GM18951 (cell line): ENCODE data around the gene ARHGAP18.
A peak's percentile ranks its signal among the peaks of the same experiment; 100 is the strongest.

Source experiments
- POLR2A ChIP-seq: IDR thresholded peaks from 4 replicates; pipeline ENCODE4 v1.6.1; 2011; ENCODE audit warnings: mild to moderate bottlenecking; ENCODE audit not compliant: insufficient read length, insufficient read depth; ENCODE audit errors: extremely low read depth
- in situ Hi-C: fragments of 300-500 bp; cut with MboI; formaldehyde crosslinking; loops from one replicate; pipeline ENCODE4 v1.12.0; 2022; ENCODE audit warnings: low sequenced_read_pairs, mixed read lengths, inconsistent platforms; ENCODE audit not compliant: unreplicated experiment

Gene ARHGAP18

DNA sequence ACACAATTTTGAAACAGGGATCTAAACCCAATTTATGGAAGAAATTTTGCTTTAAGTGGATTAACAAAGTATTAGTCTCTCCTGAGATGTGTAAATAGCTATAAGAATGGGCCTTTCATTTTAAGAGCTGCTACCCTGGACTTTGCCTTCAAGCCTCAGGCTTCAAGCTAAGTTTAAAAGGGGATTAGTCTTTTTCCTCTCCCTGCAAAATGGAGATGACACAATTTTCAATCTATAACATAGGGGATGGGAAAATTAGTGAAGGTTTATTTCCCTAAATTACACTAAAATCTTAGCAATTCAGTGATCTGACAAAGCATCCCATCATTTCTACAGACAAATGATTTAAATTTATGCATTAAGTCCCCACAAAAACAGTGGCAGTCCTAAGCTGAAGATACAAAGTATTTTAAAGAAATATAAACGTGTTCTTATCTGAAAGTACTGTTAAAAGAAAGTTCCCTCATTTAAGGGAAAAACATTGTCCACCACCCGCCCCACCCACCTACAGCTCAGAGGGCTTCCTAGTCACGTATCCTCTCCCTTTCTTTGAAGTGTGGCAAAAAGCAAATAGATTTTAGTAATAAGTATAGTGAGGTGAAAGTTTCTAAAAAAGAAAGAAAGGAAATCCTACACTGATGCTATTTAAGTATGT, 14.5 kb downstream of the ARHGAP18 start:
- TF ChIP-seq POLR2A, result no peak
- in situ Hi-C loops, result no loop called here

GRCh38 chr6:129694036-129694435, 15.9 kb downstream of the ARHGAP18 start:
- TF ChIP-seq POLR2A, result no peak
- in situ Hi-C loops, result no loop called here

DNA sequence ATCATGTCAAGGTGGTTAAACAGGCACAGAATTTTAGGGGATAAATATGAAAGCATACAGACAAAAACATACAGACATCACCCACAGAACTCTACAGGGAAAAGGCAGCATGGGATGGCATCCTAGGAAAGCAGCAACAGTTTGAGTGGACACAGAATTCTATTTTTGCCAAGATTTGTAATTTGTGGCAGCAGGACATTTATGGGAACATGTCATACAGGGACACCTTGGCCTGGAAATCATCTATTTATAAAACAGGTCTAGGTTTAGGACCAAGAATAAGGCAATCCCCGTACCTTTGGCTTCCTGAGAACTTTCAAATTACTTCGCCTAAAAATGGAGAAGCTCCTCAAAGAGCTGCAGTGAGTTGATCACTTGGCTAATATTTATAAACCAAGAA, 17.5 kb downstream of the ARHGAP18 start:
- in situ Hi-C loops, result no loop called here
- no peak for TF ChIP-seq POLR2A

DNA sequence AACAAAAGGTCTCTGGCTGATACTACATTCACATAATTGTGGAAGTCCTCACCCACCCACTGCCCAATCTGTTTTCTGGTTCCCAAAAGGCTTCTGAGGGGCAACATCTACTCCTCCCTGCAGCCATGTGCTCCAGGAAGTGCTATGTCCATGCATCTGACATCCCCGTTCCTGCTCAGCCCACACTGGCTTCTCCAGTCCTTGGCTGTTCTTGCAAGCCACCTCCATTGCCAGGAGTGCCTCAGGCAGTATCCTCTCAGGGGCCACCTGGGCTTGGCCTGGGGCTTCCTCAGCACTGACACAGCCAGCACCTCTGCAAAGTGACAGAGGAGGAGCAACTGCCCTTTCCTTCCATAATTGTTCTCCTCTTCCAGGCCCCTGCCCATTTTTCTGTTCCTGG, 18.3 kb downstream of the ARHGAP18 start:
- TF ChIP-seq POLR2A, result no peak
- in situ Hi-C loops, result no loop called here

DNA sequence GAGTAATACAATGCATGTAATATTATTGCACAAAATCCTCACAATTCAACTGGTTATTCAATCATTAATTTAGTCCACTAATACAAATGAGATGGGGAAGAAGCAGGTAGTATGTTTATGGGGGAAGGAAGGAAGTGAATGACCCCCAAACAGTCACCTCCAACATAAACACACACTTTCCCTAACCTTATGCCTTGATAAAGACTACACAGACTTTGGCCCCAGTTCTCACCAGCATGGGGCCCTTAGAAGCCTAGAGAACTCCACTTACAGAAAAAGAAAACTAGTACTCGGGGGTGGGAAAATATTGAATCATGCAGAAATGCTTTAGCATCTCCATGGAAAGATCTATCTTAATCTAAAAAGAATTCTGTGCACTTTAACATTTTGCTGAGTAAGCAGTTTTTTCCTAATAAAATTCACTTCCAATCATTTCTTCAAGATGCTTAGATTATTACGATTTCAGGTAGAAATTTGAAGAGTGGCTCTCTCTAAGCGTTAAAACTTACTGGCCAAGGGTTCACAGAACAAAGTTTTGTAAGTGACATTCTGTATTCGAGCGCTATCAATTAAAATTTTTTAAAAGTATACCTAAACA, 18.8 kb downstream of the ARHGAP18 start:
- in situ Hi-C loops, result no loop called here
- TF ChIP-seq POLR2A, result no peak

- TF ChIP-seq POLR2A, result no peak
- in situ Hi-C loops, result no loop called here
These were observed 22.9 kb downstream of the ARHGAP18 start for GRCh38 chr6:129686941-129687627.

GRCh38 chr6:129685662-129686031, 24.3 kb downstream of the ARHGAP18 start:
- no peak for TF ChIP-seq POLR2A
- in situ Hi-C loops, result no loop called here

DNA sequence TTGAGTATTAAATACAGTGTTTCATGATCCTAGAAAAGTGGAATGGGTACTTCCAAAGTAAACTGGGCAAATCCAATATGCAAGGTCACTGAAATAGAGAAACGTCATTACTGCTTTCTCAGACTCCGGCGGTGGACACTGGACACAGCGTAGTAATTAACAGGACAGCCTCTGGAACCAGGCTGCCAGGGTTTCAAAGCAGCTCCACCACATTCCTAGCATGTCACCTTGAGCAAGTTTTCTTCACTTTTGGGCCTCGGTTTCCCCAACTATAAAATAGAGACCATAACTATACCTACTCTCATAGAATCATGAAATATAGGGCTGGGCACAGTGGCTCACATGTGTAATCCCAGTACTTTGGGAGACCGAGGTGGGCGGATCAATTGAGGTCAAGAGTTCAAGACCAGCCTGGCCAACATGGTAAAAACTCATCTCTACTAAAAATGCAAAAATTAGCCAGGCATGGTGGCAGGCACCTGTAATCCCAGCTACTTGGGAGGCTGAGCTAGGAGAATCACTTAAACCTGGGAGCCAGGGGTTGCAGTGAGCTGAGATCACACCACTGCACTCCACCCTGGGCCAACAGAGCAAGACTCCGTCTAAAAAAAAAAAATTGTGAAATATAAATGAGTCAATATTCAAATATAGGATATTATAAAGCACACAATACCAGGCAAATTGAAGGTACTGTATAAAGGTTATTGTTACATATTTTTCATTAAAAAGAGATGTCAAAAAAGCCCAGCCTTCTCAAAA, 24.9 kb downstream of the ARHGAP18 start:
- in situ Hi-C loops, result no loop called here
- no peak for TF ChIP-seq POLR2A

GRCh38 chr6:129684323-129684884, 25.6 kb downstream of the ARHGAP18 start:
- no peak for TF ChIP-seq POLR2A
- in situ Hi-C loops, result no loop called here

GRCh38 chr6:129683601-129684322, 26.2 kb downstream of the ARHGAP18 start:
- peak; percentile 42 for TF ChIP-seq POLR2A
- in situ Hi-C loops, result no loop called here

- in situ Hi-C loops, result no loop called here
These were observed 28.1 kb downstream of the ARHGAP18 start for GRCh38 chr6:129681913-129682205.

DNA sequence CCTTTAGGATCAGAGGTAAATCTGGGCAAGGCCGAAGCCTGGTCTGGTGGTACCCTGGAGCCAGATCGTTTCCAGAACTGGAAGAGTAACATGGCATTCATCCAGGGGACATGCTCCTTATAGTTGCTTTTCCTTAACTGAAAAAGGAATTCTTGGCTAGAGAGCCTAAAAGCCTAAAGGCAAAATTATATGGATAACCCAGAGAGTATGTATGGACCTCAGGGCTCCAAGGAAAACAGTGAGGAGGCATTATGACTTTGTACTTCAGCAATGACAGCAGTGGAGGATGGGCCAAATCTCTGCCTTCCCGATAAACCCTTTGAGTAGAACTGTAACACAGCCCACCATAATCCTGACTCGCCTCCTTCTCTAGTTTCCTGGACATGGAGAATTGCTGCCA, 29.3 kb downstream of the ARHGAP18 start:
- TF ChIP-seq POLR2A, result no peak

More at GRCh38 chr6:129681913-129682205, 28.1 kb downstream of the ARHGAP18 start:
- TF ChIP-seq POLR2A, result no peak

GRCh38 chr6:129679758-129680157, 30.2 kb downstream of the ARHGAP18 start:
- in situ Hi-C loops, result no loop called here
- TF ChIP-seq POLR2A, result no peak

More for the DNA sequence above, 29.3 kb downstream of the ARHGAP18 start:
- in situ Hi-C loops, result no loop called here
